ENCODE results near the gene AACS. TPM values are rescaled to one million over a fixed set of nuclear protein-coding genes. Genes with fewer than 3 reads are reported as not detected.

Gene AACS
- total and polyA plus RNA-seq, 2 of the 13 experiments (the other 11 are each of a cell fraction or from before 2014, with no cell fraction given): 23.3 to 28.8 TPM

- CTCF ChIA-PET (ENCODE audit: low intra/inter-chr PET ratio, low total read pairs): no interaction called here
Observed at GRCh38 chr12:125169451-125169850, 104.2 kb downstream of the AACS start.

More at GRCh38 chr12:125169451-125169850, 104.2 kb downstream of the AACS start:
- POLR2A ChIA-PET: no interaction called here
- Histone ChIP-seq H3K27ac (ENCODE audit: extremely low read length, insufficient read depth, low read length) (no peak overlapping the region), H3K9ac (ENCODE audit: insufficient read depth, low read depth, low read length) (no peak overlapping the region), H4K20me1 (ENCODE audit: insufficient read depth, low read length) (no peaks in the 10 kb centered on the region), H3K36me3 (replicated peaks in 1 of 2; ENCODE audit: control insufficient read depth in 1 of 2, insufficient read depth in 2 of 2, low read length in 2 of 2) (no peaks in the 10 kb centered on the region), H3K4me1 (ENCODE audit: insufficient read depth, low read length) (no peaks in the 10 kb centered on the region), H3K9me3 (ENCODE audit: low read length) (no peaks in the 10 kb centered on the region), H3K27me3 (ENCODE audit: control insufficient read depth in 1 of 2, insufficient read depth in 2 of 2, low read length in 2 of 2) (peaks cover 4 to 26% of the 10 kb centered on the region in 2 experiments; a peak in 2 of 5 replicates), H3K4me2 (ENCODE audit: low read depth, low read length) (no peak overlapping the region), H3K79me2 (ENCODE audit: insufficient read depth, low read length) (no peaks in the 10 kb centered on the region), H2AFZ (ENCODE audit: low read length) (no peak overlapping the region), H3K4me3 (replicated peaks in 1 of 3; ENCODE audit: insufficient read depth in 1 of 3, low read depth in 2 of 3, low read length in 3 of 3) (no peak overlapping the region)
- intact Hi-C loops (cut with micrococcal nuclease; ENCODE audit: unreplicated experiment): no loop called here
- FAIRE-seq: no peak
- no peak for DNase-seq (ENCODE audit: low spot score)
- TF ChIP-seq POGK (CRISPR knock-in tag; conservative IDR thresholded peaks at IDR 0.05) (no peak), ETV6 (CRISPR knock-in tag; conservative IDR thresholded peaks at IDR 0.05) (no peak), KLF11 (CRISPR knock-in tag; IDR thresholded peaks at IDR 0.05) (no peak), NFE2 (CRISPR knock-in tag; IDR thresholded peaks at IDR 0.05) (no peak), EP300 (IDR thresholded peaks at IDR 0.05; ENCODE audit: low read depth in 2 of 2, low read length in 2 of 2) (no peak), EP300 (CRISPR knock-in tag; IDR thresholded peaks at IDR 0.05; ENCODE audit: borderline replicate concordance) (no peak), ZMAT5 (CRISPR knock-in tag; IDR thresholded peaks at IDR 0.05; ENCODE audit: borderline replicate concordance, low read depth) (no peak), KLF13 (CRISPR knock-in tag; IDR thresholded peaks at IDR 0.05) (no peak), KDM4B (CRISPR knock-in tag; IDR thresholded peaks at IDR 0.05) (no peak), ZBTB33 (CRISPR knock-in tag; IDR thresholded peaks at IDR 0.05) (no peak), ZNF615 (CRISPR knock-in tag; IDR thresholded peaks at IDR 0.05; ENCODE audit: borderline replicate concordance) (no peak), ZKSCAN5 (CRISPR knock-in tag; IDR thresholded peaks at IDR 0.05) (no peak), ZNF142 (CRISPR knock-in tag; IDR thresholded peaks at IDR 0.05) (no peak), ZC3H4 (CRISPR knock-in tag; IDR thresholded peaks at IDR 0.05; ENCODE audit: borderline replicate concordance) (no peak), ZFP90 (CRISPR knock-in tag; IDR thresholded peaks at IDR 0.05; ENCODE audit: borderline replicate concordance) (no peak)
- 6% methylated on average over 2 of the region's 2 CpGs for WGBS (ENCODE audit: low lambda C conversion rate)
- in situ Hi-C loops (cut with HindIII; ENCODE audit: extremely low pct_ligation_motif_present, low pct_unique_long_range_greater_than_20kb): no loop called here
- BruUV-seq (replicated peaks): no TSS peak
- ATAC-seq: no peak
